ENCODE results near the gene ASB2.

ASB2 gene

GRCh38 chr14:93928184-93929047 lies 48.0 kb downstream of the ASB2 start:
- H3K27ac ChIP-seq (replicated peaks), result no peak overlapping the region
- H3K27me3 ChIP-seq (ENCODE audit: insufficient read depth, poor library complexity, severe bottlenecking), result no peaks in the 10 kb centered on the region
- no peak for TF ChIP-seq SPI1 (IDR thresholded peaks at IDR 0.05; ENCODE audit: borderline replicate concordance, low read depth)
- TF ChIP-seq, protein P1, sequence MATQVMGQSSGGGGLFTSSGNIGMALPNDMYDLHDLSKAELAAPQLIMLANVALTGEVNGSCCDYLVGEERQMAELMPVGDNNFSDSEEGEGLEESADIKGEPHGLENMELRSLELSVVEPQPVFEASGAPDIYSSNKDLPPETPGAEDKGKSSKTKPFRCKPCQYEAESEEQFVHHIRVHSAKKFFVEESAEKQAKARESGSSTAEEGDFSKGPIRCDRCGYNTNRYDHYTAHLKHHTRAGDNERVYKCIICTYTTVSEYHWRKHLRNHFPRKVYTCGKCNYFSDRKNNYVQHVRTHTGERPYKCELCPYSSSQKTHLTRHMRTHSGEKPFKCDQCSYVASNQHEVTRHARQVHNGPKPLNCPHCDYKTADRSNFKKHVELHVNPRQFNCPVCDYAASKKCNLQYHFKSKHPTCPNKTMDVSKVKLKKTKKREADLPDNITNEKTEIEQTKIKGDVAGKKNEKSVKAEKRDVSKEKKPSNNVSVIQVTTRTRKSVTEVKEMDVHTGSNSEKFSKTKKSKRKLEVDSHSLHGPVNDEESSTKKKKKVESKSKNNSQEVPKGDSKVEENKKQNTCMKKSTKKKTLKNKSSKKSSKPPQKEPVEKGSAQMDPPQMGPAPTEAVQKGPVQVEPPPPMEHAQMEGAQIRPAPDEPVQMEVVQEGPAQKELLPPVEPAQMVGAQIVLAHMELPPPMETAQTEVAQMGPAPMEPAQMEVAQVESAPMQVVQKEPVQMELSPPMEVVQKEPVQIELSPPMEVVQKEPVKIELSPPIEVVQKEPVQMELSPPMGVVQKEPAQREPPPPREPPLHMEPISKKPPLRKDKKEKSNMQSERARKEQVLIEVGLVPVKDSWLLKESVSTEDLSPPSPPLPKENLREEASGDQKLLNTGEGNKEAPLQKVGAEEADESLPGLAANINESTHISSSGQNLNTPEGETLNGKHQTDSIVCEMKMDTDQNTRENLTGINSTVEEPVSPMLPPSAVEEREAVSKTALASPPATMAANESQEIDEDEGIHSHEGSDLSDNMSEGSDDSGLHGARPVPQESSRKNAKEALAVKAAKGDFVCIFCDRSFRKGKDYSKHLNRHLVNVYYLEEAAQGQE (IDR thresholded peaks at IDR 0.05; ENCODE audit: insufficient replicate concordance, low read depth), result peak; percentile 56
- H3K4me3 ChIP-seq (replicated peaks; ENCODE audit: insufficient read depth, low read length), result no peak overlapping the region
- no peak for DNase-seq (ENCODE audit: low read depth in 1 of 2, low spot score in 1 of 2)

DNA sequence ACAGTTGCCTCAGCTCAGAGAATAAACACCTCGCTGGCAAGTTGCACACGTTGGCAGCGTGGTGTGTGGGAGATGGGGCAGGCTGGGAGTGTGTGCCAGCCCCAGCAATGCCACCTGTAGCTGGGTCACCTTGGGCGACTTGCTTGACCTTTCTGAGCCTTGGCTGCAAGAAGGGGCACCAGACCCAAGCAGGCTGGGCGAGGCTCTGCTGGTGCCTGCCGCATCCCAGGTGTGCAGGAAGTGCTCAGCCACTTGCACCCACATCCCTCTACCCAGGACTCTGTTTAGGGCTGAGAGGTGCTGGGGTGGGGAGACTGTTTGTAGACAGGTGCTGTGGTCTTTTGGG lies 48.6 kb downstream of the ASB2 start:
- no peak for TF ChIP-seq POLR2AphosphoS5 (IDR thresholded peaks at IDR 0.05; ENCODE audit: low read depth)
- TF ChIP-seq, protein P1 (IDR thresholded peaks at IDR 0.05; ENCODE audit: insufficient replicate concordance, low read depth), result no peak
- TF ChIP-seq GABPA (IDR thresholded peaks at IDR 0.05; ENCODE audit: low read depth), result no peak
- no peak for TF ChIP-seq SPI1 (IDR thresholded peaks at IDR 0.05; ENCODE audit: borderline replicate concordance, low read depth)
- no peak for TF ChIP-seq CTCF (IDR thresholded peaks at IDR 0.05; ENCODE audit: insufficient read depth, low read length)
- H3K27ac ChIP-seq (replicated peaks), result no peak overlapping the region

GRCh38 chr14:93926873-93927799 lies 49.2 kb downstream of the ASB2 start, which contains the start of gene FAM181A:
Gene FAM181A (plus strand): TSS chr14:93927344. CDS start chr14:93928286, 942 bp downstream.
- no peak for DNase-seq (ENCODE audit: low read depth in 1 of 2, low spot score in 1 of 2)
- TF ChIP-seq, protein P1 (IDR thresholded peaks at IDR 0.05; ENCODE audit: insufficient replicate concordance, low read depth), result no peak
- TF ChIP-seq CTCF (IDR thresholded peaks at IDR 0.05; ENCODE audit: insufficient read depth, low read length) (no peak), POLR2AphosphoS5 (IDR thresholded peaks at IDR 0.05; ENCODE audit: low read depth) (no peak), GABPA (IDR thresholded peaks at IDR 0.05; ENCODE audit: low read depth) (no peak), SPI1 (IDR thresholded peaks at IDR 0.05; ENCODE audit: borderline replicate concordance, low read depth) (no peak)
- no peak within 1 kb of the TSS for H3K27ac ChIP-seq (replicated peaks)
- H3K4me3 ChIP-seq (replicated peaks; ENCODE audit: insufficient read depth, low read length), result no peak within 1 kb of the TSS
- no peaks in the 10 kb centered on the region for H3K27me3 ChIP-seq (ENCODE audit: insufficient read depth, poor library complexity, severe bottlenecking)

More for the DNA sequence above, 48.6 kb downstream of the ASB2 start:
- Histone ChIP-seq H3K4me3 (replicated peaks; ENCODE audit: insufficient read depth, low read length) (no peak overlapping the region), H3K27me3 (ENCODE audit: insufficient read depth, poor library complexity, severe bottlenecking) (no peaks in the 10 kb centered on the region)
- DNase-seq (ENCODE audit: low read depth in 1 of 2, low spot score in 1 of 2), result no peak

All from HL-60 (cell line).